WI38 (cell line): Measurements from ENCODE around the gene LGALS14.
"Not testable (repeated sequence)": the region's sequence is repeated elsewhere in the genome, so short reads cannot be mapped to it uniquely, and the experiment has no call there.

Experiments used
- H3K4me3 ChIP-seq: 2 replicates; pipeline ENCODE4 v1.5.1; 2011; ENCODE audit warnings: low read depth, mild to moderate bottlenecking, control low read depth, low read length
- TF ChIP-seq, protein P1 (sequence below): IDR thresholded peaks from 2 replicates; pipeline ENCODE4 v1.5.1; 2012; ENCODE audit warnings: low read depth, mild to moderate bottlenecking, control low read depth, low read length

Gene LGALS14

DNA sequence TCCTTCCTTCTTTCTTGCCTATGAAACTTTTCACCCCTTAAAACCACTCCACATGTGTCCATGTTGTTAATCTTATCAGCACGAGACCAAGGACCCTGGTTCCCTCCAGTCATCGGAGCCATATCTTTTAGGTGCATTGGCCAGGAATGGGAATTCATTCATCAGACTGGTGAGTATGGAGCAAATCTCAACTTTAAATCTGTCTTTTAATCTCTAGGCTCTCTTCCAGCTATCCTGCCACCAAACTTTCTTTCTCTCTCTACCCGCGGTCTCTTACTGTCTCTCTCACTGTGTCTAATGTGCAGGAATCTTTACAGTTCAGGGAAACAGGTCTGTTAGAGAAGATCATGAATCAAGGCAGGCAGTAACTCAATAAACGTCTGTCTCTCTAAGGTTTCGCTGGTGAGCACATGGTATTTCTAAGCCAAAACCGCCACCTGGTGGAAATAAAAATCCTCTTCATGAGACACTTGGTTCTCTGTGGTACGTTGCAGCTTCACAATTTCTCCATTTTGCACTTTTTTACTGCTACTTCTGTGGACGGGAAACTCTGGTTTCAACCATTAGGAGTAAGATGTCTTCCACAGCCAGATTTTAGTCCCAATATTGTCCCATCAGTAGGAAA lies 32.4 kb upstream of the LGALS14 start:
- H3K4me3 ChIP-seq: no peak overlapping the region
- TF ChIP-seq, protein P1, sequence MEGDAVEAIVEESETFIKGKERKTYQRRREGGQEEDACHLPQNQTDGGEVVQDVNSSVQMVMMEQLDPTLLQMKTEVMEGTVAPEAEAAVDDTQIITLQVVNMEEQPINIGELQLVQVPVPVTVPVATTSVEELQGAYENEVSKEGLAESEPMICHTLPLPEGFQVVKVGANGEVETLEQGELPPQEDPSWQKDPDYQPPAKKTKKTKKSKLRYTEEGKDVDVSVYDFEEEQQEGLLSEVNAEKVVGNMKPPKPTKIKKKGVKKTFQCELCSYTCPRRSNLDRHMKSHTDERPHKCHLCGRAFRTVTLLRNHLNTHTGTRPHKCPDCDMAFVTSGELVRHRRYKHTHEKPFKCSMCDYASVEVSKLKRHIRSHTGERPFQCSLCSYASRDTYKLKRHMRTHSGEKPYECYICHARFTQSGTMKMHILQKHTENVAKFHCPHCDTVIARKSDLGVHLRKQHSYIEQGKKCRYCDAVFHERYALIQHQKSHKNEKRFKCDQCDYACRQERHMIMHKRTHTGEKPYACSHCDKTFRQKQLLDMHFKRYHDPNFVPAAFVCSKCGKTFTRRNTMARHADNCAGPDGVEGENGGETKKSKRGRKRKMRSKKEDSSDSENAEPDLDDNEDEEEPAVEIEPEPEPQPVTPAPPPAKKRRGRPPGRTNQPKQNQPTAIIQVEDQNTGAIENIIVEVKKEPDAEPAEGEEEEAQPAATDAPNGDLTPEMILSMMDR: peak; percentile 15; the same call in 1 of the 2 replicates

DNA sequence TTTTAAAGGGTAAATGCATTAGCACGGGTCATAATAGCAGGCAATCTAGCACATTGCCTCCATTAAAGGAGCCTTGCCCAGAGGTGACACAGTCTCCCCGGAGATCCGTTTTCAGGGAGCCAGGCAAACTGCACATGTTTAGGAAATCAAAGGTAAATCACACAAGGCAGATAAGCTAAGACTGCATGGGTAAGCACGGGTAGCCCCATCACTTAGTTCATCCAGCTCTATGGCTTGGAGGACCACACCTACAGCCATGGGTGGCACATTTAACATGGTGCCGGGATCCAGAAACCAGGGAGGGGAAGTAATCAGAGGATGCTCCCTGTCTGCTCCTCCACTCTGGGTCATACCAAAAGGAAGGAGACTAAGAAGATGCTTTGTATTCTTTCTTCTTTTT lies 31.8 kb upstream of the LGALS14 start:
- TF ChIP-seq, protein P1: no peak
- no peak overlapping the region for H3K4me3 ChIP-seq

DNA sequence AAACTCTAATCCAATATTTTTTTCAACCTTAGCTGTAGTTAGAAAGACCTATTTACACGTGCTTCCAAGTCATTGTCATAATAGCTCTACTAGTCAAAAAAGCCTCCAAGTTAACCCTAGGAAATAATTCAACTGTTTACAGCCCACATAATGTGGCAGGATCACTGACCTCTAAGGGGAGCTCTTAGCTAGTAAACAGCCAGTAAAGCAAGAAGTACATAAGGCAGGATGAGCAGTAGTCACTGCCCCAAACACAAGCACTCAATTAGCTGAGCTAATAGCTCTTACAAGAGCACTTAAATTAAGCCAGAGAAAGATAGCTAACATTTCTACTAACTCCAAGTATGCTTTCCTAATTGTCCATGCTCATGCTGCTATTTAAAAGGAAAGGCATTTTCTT lies 30.4 kb upstream of the LGALS14 start:
- not testable (repeated sequence) for H3K4me3 ChIP-seq

- TF ChIP-seq, protein P1: no peak
- H3K4me3 ChIP-seq: no peak overlapping the region
These were observed 28.3 kb upstream of the LGALS14 start for GRCh38 chr19:39676004-39676403.

- no peak overlapping the region for H3K4me3 ChIP-seq
- TF ChIP-seq, protein P1: no peak
These were observed 26.1 kb upstream of the LGALS14 start for GRCh38 chr19:39677961-39678889.

DNA sequence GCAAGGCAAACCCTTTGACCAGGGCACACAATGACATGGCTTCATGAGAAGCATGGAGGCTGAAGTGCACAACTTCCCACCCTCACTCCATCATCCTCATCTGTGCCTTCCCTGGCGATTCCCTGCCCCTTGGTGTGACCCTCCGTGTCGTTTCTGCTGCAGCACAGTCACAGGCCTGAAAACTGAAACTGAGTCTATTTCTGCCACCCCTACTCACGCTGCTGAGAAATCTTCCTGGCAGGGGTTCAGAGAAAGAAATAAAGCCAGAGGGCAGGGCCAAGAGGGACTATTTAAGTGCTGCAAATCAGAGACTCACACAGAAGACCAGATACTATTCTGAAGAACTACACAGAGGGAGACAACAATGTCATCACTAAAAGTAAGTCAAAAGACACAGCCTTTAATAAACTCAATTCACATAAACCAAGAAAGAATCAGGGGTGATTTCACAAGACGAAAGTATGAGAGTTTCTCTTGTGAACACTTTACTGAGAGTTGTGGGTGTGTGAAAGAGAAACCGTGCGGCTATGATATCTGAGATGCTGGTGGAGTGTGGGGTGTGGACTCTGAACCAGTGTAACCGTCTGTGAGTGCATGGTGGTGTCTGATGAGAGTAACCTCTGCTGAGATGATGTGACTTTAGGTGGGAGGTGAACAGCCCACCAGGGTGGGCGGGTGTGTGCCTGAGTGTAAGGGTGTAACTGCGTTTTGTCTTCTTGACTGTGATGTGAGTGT lies 25.1 kb upstream of the LGALS14 start:
- TF ChIP-seq, protein P1: no peak
- no peak overlapping the region for H3K4me3 ChIP-seq

GRCh38 chr19:39679791-39680168 lies 24.5 kb upstream of the LGALS14 start:
- TF ChIP-seq, protein P1: no peak
- no peak overlapping the region for H3K4me3 ChIP-seq
